VCaP (cell line): ENCODE measurements around the gene TBCEL.

Source experiments
- H3K27ac ChIP-seq: fragments of 450-650 bp; 2 replicates; pipeline ENCODE4 v1.5.1; 2017
- CTCF ChIP-seq: fragments of 450-650 bp; conservative IDR thresholded peaks from 2 replicates; pipeline ENCODE4 v1.5.1; 2017; ENCODE audit warnings: mild to moderate bottlenecking, moderate library complexity

The TBCEL gene

DNA sequence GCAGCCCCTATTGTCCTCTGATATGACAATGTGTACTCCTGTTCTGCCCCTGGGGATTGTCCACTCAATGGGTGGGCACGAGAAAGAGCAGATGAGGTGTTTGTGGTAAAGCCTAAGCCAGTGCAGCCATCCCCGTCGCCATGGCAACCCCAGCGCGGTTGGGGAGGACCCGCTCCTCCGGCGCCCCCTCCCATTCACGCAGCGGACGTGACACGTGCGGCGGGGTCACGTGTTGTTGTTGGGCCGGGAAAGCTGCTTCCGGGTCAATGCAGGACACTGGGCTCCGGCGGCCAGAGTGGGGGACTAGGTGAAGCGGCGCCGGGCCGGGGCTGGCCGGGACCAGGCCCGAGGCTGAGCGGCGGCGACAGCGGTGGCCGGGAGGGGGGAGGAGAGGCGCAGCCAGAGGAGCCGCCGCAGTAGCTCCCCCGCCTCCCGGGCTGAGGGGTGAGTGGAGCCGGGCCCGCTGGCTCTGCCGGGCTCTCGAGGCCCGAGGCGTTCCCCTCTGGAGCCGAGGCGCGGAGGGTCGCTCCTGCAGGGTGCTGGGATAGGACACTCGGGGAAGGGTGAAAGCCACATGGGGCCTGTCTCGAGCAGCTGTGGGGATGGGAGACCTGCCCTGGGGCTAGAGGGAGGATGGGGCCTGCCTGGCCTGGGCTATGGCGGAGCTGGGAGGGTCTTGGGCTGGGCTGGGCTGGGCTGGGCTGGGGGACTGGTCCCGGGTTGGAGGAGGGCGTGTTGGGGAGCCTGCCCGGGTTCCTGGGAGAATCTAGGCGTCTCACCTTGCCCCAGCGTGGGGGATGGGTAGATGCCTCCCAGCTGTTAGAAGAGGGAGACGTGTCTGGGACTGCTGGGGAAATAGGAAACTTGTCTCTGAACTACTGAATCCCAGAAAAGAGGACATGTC lies at the start of gene TBCEL:
Gene TBCEL, plus strand, starts transcription at position 255 of the 904 bp plus-strand sequence. CDS start 21,589 bp downstream, outside the sequence.
- TF ChIP-seq CTCF: no peak
- H3K27ac ChIP-seq: peak within 1 kb of the TSS; percentile 88

DNA sequence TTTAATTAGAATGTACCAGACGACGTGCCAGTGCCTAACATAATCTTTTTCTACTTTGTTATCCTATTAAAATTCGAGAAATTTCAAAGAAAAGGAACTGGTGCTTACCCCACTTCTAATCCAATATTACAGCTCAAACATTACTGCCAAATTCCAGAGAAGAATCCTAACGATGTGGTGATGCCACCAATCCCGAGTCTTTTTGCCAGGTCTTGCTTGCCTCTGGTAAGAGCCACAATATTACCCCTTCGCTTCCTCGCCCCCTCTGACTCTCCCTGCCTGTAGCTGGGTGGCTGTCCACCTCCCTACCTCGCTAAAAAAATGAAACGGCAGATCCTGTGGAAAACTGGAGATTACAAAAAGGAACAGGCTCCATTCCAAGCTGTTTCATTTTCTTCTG lies 49.4 kb upstream of the TBCEL start:
- no peak for TF ChIP-seq CTCF
- H3K27ac ChIP-seq: no peak overlapping the region

- no peak overlapping the region for H3K27ac ChIP-seq
- no peak for TF ChIP-seq CTCF
Measured at GRCh38 chr11:120974965-120975364, 48.9 kb upstream of the TBCEL start.

- H3K27ac ChIP-seq: no peak overlapping the region
- no peak for TF ChIP-seq CTCF
Measured at GRCh38 chr11:120977266-120978137, 46.4 kb upstream of the TBCEL start.

DNA sequence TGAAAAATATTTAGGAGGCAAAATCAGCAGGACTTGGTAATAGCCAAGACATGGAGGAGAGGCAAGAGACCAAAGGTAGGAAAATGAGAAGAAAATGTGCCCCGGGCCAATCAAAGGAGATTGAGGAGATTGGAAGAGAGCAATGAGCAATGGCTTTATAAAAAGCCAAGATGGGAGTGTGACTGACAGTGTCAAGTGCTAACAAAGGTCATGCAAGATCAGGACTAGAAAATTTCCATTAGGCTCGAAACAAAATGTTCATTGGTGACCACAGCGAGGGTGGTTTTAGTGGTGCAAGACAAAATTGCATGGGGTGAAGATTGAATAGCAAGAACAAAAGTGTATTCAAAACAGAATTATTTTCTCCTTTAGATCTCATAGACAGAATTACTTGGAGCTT lies 45.2 kb upstream of the TBCEL start:
- H3K27ac ChIP-seq: no peak overlapping the region
- TF ChIP-seq CTCF: no peak

GRCh38 chr11:120985718-120986569 lies 38.0 kb upstream of the TBCEL start:
- peak; percentile 74 for TF ChIP-seq CTCF
- peak overlapping the region; percentile 78 for H3K27ac ChIP-seq
